ENCODE measurements around the gene CHI3L2. TPM values are rescaled to one million over a fixed set of nuclear protein-coding genes. Genes with fewer than 3 reads are reported as not detected.

The CHI3L2 gene
- total and polyA plus RNA-seq, 10 of the 15 experiments (the other 5 are each of a cell fraction or from before 2014, with no cell fraction given), result 37.1 to 508 (median 98.3) TPM

- ATAC-seq, result no peak
- ChIA-PET SMC1A (ENCODE audit: uncharacterized antibody, unreplicated experiment) (no interaction called here), CTCF (interaction anchor here (0.5 kb wide), 1 partner anchor 114 kb away, joined by 3 read pairs; no protein-coding TSS in a partner anchor), RAD21 (ENCODE audit: unreplicated experiment) (no interaction called here), POLR2A (no interaction called here)
- no peak overlapping the region for H3K9ac ChIP-seq (ENCODE audit: control insufficient read depth, insufficient read depth, low read length)
- H3K79me2 ChIP-seq (ENCODE audit: control insufficient read depth, insufficient read depth, low read length), result no peaks in the 10 kb centered on the region
- no peak for DNase-seq (ENCODE audit: low read depth, low spot score)
- 77% methylated on average over 3 of the region's 3 CpGs for WGBS (ENCODE audit: insufficient coverage, insufficient replicate concordance, low lambda C conversion rate, missing lambda C conversion rate)
- in situ Hi-C loops (cut with MboI), result no loop called here
- TF ChIP-seq NFXL1 (IDR thresholded peaks at IDR 0.05; ENCODE audit: borderline replicate concordance), result no peak
- no peak for TF ChIP-seq PAX5 (IDR thresholded peaks at IDR 0.05; ENCODE audit: borderline replicate concordance, low read depth, low read length)
- TF ChIP-seq NRF1 (conservative IDR thresholded peaks at IDR 0.05; ENCODE audit: low read depth, low read length), result no peak
- TF ChIP-seq EP300 (IDR thresholded peaks at IDR 0.05; ENCODE audit: borderline replicate concordance in 1 of 2, control insufficient read depth in 1 of 2, low read depth in 2 of 2, low read length in 2 of 2), result no peak
- TF ChIP-seq NFIC (IDR thresholded peaks at IDR 0.05; ENCODE audit: low read depth, low read length), result no peak
- no peak for TF ChIP-seq BCL3 (IDR thresholded peaks at IDR 0.05; ENCODE audit: borderline replicate concordance, insufficient read depth, low read depth, low read length, poor library complexity, severe bottlenecking)
- no peak for TF ChIP-seq PBX3 (IDR thresholded peaks at IDR 0.05; ENCODE audit: insufficient replicate concordance, low read depth, low read length)
- TF ChIP-seq SKIL (IDR thresholded peaks at IDR 0.05; ENCODE audit: low read depth, poor library complexity, severe bottlenecking), result no peak
- TF ChIP-seq PAX8 (IDR thresholded peaks at IDR 0.05), result no peak
- no peak for FAIRE-seq
- no peaks in the 10 kb centered on the region for H3K9me3 ChIP-seq (replicated peaks; ENCODE audit: control insufficient read depth, insufficient read depth, low read length)
- no peaks in the 10 kb centered on the region for H4K20me1 ChIP-seq (ENCODE audit: control insufficient read depth, insufficient read depth)
- BruUV-seq (replicated peaks), result no TSS peak
- H2AFZ ChIP-seq (ENCODE audit: control insufficient read depth, low read depth, low read length), result no peak overlapping the region
- peaks cover 0 to 6% of the 10 kb centered on the region in 2 experiments; a peak in 1 of 4 replicates for H3K27me3 ChIP-seq (replicated peaks in 1 of 2; ENCODE audit: control insufficient read depth in 2 of 2, insufficient read depth in 2 of 2, low read length in 1 of 2)
- H3K4me3 ChIP-seq, result no peak overlapping the region
- H3K27ac ChIP-seq (ENCODE audit: control insufficient read depth, insufficient read depth), result no peak overlapping the region
- H3K36me3 ChIP-seq (ENCODE audit: control insufficient read depth in 2 of 2, insufficient read depth in 2 of 2, low read length in 1 of 2), result no peaks in the 10 kb centered on the region
- H3K4me1 ChIP-seq (ENCODE audit: control insufficient read depth, insufficient read depth, low read length), result no peaks in the 10 kb centered on the region
- no peak overlapping the region for H3K4me2 ChIP-seq (ENCODE audit: control insufficient read depth, insufficient read depth)
- intact Hi-C loops (cut with micrococcal nuclease; ENCODE audit: unreplicated experiment), result no loop called here
Measured at GRCh38 chr1:111290104-111290503, 62.6 kb downstream of the CHI3L2 start.

Data from GM12878 (cell line).